ENCODE measurements around the gene GPR146.

GRCh38 chr7:1016577-1017531, 27.5 kb upstream of the GPR146 start:
- TF ChIP-seq CTCF (IDR thresholded peaks at IDR 0.05; ENCODE audit: low read depth, low read length, poor library complexity, severe bottlenecking) = no peak
- no peak for TF ChIP-seq EZH2phosphoT487 (IDR thresholded peaks at IDR 0.05; ENCODE audit: borderline replicate concordance, low read length)
